ENCODE results near the gene CNRIP1. TPM values are rescaled to one million over a fixed set of nuclear protein-coding genes. Genes with fewer than 3 reads are reported as not detected.

CNRIP1 gene
- total and polyA plus RNA-seq, 5 donors, result 16.8 to 24.1 (median 17.9) TPM

DNA sequence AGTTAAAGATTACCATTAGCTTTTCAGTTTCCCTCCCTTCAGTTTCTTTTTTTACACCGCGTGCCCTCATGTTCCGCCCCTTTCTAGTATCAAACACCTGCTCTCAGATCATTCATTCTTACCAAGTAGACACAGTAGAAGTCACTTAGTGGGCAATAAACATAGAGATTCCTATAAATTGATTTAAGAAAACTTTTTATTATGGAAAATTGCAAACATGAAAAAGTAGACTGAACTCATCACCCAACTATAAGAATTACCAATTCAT lies 21.2 kb upstream of the CNRIP1 start:
- Histone ChIP-seq H3K27ac (ENCODE audit: low read length) (no peak overlapping the region), H3K9me3 (ENCODE audit: control insufficient read depth, low read length) (no peaks in the 10 kb centered on the region), H3K4me1 (ENCODE audit: control insufficient read depth, insufficient read depth, low read length) (no peaks in the 10 kb centered on the region), H3K27me3 (ENCODE audit: control insufficient read depth, insufficient read depth) (no peaks in the 10 kb centered on the region), H3K4me3 (ENCODE audit: low read length) (no peak overlapping the region)
- 89% methylated on average over 3 of the region's 3 CpGs for WGBS
- intact Hi-C loops (cut with DNase I), result no loop called here
- DNase-seq (no peak), ATAC-seq (no peak)

DNA sequence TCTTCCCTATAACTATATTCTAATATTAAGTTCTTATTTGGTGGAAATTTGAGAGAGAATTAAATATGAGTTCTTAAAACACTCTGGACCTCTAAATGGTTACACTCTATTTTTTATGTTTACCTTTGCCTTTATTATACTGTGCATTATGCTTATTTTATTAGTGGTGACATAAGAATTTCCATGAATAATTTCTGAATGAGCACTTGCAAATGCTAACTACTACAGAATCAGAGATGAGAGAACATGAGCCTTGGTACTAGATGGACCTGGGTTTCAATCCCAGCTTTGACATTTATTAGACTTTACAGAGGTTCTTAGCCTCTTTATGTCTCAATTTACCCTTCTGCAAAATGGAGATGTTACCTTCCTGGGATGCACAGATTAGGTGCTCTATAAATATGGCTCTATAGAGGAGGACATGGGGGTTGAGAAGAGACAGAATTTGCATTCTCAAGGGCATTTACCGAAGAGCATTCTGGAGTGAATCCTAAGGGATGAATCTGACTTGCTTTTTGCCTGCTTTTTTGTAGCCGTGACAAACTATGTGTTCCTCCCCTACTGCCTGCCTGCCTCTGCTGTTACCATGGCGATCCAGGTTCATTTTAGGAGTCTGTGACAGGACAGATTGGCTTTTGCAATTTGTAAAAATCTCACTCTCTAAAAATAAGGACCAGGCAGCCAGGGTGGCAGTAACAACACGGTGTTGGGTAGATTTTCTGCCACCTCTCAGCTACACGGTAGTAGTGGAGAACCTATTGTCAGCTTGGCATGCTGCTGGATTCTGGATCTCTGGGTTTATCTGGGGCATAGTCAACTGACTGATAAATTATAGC lies 20.7 kb upstream of the CNRIP1 start:
- Histone ChIP-seq H3K9me3 (ENCODE audit: control insufficient read depth, low read length) (no peaks in the 10 kb centered on the region), H3K4me3 (ENCODE audit: low read length) (no peak overlapping the region), H3K27ac (ENCODE audit: low read length) (no peak overlapping the region), H3K27me3 (ENCODE audit: control insufficient read depth, insufficient read depth) (no peaks in the 10 kb centered on the region), H3K4me1 (ENCODE audit: control insufficient read depth, insufficient read depth, low read length) (no peaks in the 10 kb centered on the region)
- intact Hi-C loops (cut with DNase I), result no loop called here
- ATAC-seq, result no peak
- no peak for DNase-seq
- WGBS, result 52% methylated on average over 5 of the region's 5 CpGs

DNA sequence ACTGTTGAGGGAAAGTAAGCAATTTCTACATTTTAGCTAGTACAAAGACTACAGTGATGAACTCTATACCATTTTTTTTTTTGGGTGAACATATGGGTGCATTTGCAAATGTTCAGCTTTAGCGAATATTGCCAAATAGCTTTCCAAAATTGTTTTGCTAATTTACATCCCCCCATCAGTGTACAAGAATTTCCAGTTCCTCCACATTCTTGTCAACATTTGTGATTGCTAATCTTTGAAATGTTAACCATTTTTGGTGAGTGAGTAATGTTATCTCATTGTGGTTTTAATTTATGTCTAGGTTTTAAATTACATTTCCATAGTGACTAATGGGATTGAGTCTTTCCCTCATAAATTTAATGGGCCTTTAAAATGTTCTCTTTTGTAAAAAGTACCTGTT lies 16.4 kb upstream of the CNRIP1 start:
- ATAC-seq, result no peak
- no peaks in the 10 kb centered on the region for H3K4me1 ChIP-seq (ENCODE audit: control insufficient read depth, insufficient read depth, low read length)
- no peaks in the 10 kb centered on the region for H3K9me3 ChIP-seq (ENCODE audit: control insufficient read depth, low read length)
- no peak overlapping the region for H3K27ac ChIP-seq (ENCODE audit: low read length)
- H3K27me3 ChIP-seq (ENCODE audit: control insufficient read depth, insufficient read depth), result no peaks in the 10 kb centered on the region
- DNase-seq, result no peak
- H3K4me3 ChIP-seq (ENCODE audit: low read length), result no peak overlapping the region
- intact Hi-C loops (cut with DNase I), result no loop called here
- 79% methylated on average over 1 of the region's 1 CpG for WGBS

DNA sequence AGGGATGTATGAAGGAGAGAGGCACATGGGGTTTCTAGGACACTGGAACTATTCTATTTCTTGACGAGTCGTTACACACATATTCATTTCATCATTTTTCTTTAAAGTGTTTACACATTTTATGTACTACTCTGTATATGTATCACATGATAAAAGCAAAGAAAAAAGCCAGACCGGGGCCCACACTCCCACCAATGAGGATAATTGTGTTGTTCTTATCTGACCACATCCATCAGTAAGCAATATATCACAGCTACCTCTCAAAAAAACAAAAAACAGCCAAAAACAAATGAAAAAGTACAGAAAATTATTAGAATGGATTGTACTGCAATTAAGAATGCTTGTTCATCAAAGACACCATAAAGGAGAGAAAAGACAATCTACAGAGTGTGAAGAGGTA lies 14.2 kb upstream of the CNRIP1 start:
- ATAC-seq, result no peak
- Histone ChIP-seq H3K9me3 (ENCODE audit: control insufficient read depth, low read length) (no peaks in the 10 kb centered on the region), H3K27me3 (ENCODE audit: control insufficient read depth, insufficient read depth) (no peaks in the 10 kb centered on the region), H3K27ac (ENCODE audit: low read length) (no peak overlapping the region), H3K4me1 (ENCODE audit: control insufficient read depth, insufficient read depth, low read length) (peaks cover 3% of the 10 kb centered on the region), H3K4me3 (ENCODE audit: low read length) (no peak overlapping the region)
- WGBS, result 76% methylated on average over 3 of the region's 3 CpGs
- no peak for DNase-seq
- intact Hi-C loops (cut with DNase I), result no loop called here

DNA sequence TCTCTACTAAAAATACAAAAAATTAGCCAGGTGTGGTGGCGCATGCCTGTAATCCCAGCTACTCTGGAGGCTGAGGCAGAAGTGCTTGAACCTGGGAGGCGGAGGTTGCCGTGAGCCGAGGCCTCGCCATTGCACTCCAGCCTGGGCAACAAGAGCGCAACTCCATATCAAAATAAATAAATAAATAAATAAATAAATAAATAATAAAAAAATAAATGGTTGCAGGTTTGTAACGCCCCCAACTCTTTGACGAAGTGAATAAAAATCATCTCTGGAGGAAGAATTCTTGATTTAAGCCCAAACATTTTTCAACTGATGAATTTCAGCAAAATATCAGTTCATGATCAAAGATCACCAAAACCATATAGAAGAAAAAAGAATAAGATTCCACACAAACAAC lies 13.3 kb upstream of the CNRIP1 start:
- H3K27me3 ChIP-seq (ENCODE audit: control insufficient read depth, insufficient read depth), result no peaks in the 10 kb centered on the region
- H3K27ac ChIP-seq (ENCODE audit: low read length), result no peak overlapping the region
- ATAC-seq (no peak), DNase-seq (no peak)
- WGBS, result 92% methylated on average over 8 of the region's 8 CpGs
- H3K9me3 ChIP-seq (ENCODE audit: control insufficient read depth, low read length), result no peaks in the 10 kb centered on the region
- peaks cover 3% of the 10 kb centered on the region for H3K4me1 ChIP-seq (ENCODE audit: control insufficient read depth, insufficient read depth, low read length)
- intact Hi-C loops (cut with DNase I), result no loop called here
- H3K4me3 ChIP-seq (ENCODE audit: low read length), result no peak overlapping the region

DNA sequence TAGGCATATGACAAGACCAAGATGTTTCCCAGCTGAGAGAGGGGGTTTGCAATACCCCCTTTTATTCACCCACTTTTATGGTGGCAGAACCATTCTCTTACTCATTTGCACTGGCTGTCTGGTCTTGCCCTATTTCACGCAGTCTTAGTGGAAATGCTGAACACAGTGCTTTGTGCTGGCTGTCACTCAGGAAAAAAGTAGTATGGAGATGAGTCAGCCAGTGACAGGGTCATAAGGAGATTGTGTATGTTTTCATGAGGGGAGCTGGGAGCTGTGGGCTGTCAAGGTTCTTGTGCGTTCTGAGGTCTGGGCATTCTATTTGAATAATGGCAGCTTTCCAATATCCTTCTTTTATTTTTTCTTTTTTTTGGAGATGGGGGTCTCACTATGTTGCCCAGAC lies 10.9 kb upstream of the CNRIP1 start:
- Histone ChIP-seq H3K4me1 (ENCODE audit: control insufficient read depth, insufficient read depth, low read length) (peaks cover 3% of the 10 kb centered on the region), H3K27ac (ENCODE audit: low read length) (no peak overlapping the region), H3K9me3 (ENCODE audit: control insufficient read depth, low read length) (no peaks in the 10 kb centered on the region), H3K27me3 (ENCODE audit: control insufficient read depth, insufficient read depth) (no peaks in the 10 kb centered on the region), H3K4me3 (ENCODE audit: low read length) (no peak overlapping the region)
- intact Hi-C loops (cut with DNase I), result no loop called here
- WGBS, result 58% methylated on average over 2 of the region's 2 CpGs
- ATAC-seq (no peak), DNase-seq (no peak)

DNA sequence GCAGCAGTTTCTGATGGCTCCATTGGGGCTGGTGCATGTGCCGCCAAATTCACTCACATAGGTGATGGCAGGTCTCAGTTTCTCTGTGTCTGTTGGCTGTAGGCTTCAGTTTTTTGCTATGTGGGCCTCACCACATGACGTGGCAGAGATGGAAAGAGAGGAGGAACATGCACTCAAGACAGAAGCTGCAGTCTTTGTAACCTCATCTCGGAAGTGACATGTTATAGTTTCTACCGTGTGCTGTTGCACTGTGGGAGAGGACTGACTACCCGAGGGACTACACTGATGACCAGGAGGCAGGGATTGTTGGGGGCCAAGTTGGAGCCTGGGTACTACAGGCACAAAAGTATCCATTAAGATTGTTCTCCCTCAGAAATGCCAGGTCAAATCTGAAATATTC lies 9.2 kb upstream of the CNRIP1 start:
- intact Hi-C loops (cut with DNase I), result no loop called here

DNA sequence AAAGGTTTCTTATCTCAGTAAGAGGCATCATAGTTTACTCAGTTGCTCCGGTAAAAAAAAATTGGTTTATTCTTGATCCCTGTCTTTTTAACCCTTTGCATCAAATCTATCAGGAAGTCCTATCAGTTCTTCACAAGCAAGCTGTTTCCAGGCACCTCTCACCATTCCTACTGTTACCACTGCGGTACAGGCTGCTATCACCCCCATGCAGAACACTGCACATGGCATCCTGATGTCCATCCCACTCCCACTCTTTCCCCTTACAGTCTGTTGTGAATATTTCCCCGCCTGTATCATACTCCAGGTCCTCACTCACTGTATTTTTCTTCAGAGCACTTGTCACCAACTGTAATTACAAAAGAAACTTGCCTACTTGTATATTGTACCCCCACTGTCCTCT lies 5.3 kb upstream of the CNRIP1 start:
- Histone ChIP-seq H3K4me3 (ENCODE audit: low read length) (no peak overlapping the region), H3K27ac (ENCODE audit: low read length) (no peak overlapping the region), H3K27me3 (ENCODE audit: control insufficient read depth, insufficient read depth) (no peaks in the 10 kb centered on the region), H3K4me1 (ENCODE audit: control insufficient read depth, insufficient read depth, low read length) (peaks cover 3% of the 10 kb centered on the region), H3K9me3 (ENCODE audit: control insufficient read depth, low read length) (no peaks in the 10 kb centered on the region)
- DNase-seq (no peak), ATAC-seq (no peak)
- 78% methylated on average over 3 of the region's 3 CpGs for WGBS
- intact Hi-C loops (cut with DNase I), result no loop called here

More for the DNA sequence above, 9.2 kb upstream of the CNRIP1 start:
- Histone ChIP-seq H3K27me3 (ENCODE audit: control insufficient read depth, insufficient read depth) (no peaks in the 10 kb centered on the region), H3K4me3 (ENCODE audit: low read length) (no peak overlapping the region), H3K27ac (ENCODE audit: low read length) (no peak overlapping the region), H3K9me3 (ENCODE audit: control insufficient read depth, low read length) (no peaks in the 10 kb centered on the region), H3K4me1 (ENCODE audit: control insufficient read depth, insufficient read depth, low read length) (peaks cover 3% of the 10 kb centered on the region)
- WGBS, result 78% methylated on average over 5 of the region's 5 CpGs
- DNase-seq (no peak), ATAC-seq (no peak)

DNA sequence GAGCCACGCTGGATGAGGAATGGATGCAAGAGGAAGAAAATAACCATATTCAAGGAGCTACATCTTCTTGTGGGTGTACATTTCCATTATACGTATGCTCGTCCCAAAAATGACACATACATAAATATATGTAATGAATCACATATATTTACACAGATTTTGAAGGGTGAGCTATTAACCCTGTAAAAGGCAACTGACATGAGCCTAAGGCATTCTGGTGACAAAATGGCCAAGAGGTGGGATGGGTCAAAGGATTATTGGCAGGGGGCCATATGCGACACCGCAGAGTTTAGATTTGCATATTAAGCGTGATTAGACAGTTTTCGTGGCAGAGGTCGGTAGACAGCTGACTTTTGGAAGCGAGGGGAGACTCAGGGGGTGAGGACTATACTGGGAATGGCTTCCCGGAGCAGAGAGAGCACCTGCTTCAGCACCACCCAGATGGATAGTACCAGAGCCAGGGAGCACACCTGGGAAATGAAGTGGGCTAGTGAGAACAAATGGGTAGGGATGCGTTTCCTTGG lies 431 bp upstream of the CNRIP1 start:
- ATAC-seq (peak in 1 of 2 donors; percentile 10), DNase-seq (peak; percentile 21 to 55 (median 50))
- peak overlapping the region; percentile 93 for H3K27ac ChIP-seq (ENCODE audit: low read length)
- H3K4me1 ChIP-seq (ENCODE audit: control insufficient read depth, insufficient read depth, low read length), result peaks cover 3% of the 10 kb centered on the region
- no peaks in the 10 kb centered on the region for H3K27me3 ChIP-seq (ENCODE audit: control insufficient read depth, insufficient read depth)
- WGBS, result 7% methylated on average over 11 of the region's 11 CpGs
- no peaks in the 10 kb centered on the region for H3K9me3 ChIP-seq (ENCODE audit: control insufficient read depth, low read length)
- H3K4me3 ChIP-seq (ENCODE audit: low read length), result peak overlapping the region; percentile 75
- intact Hi-C loops (cut with DNase I), result no loop called here

DNA sequence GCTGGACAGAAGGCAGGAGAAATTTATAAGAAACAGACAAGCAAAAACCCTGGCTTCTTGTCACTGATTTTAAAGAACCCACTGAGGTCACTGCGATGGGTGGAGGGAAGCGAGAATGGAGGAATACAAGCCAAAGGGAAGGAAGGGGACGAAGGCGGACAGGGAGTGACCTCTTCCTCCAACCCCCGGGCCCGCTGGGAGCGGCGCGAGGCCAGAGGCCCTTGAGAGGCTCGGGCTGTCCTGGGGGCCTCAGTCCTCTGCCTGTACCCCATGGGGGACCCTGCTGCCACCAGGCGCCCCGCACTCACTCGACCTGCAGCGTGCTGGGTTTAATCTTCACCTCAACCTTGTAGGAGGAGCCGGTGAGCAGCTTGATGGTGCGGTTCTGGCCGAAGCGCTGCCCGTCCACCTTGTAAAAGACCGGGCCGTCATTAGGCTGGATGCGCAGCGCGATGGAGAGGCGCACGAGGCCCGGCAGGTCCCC lies 793 bp downstream of the CNRIP1 start:
- WGBS, result under 1% methylated on average over 27 of the region's 27 CpGs
- Histone ChIP-seq H3K4me3 (ENCODE audit: low read length) (peak overlapping the region; percentile 75), H3K4me1 (ENCODE audit: control insufficient read depth, insufficient read depth, low read length) (peaks cover 3% of the 10 kb centered on the region), H3K27me3 (ENCODE audit: control insufficient read depth, insufficient read depth) (no peaks in the 10 kb centered on the region), H3K9me3 (ENCODE audit: control insufficient read depth, low read length) (no peaks in the 10 kb centered on the region), H3K27ac (ENCODE audit: low read length) (peak overlapping the region; percentile 93)
- intact Hi-C loops (cut with DNase I), result no loop called here
- DNase-seq (peak; percentile 49 to 83 (median 75)), ATAC-seq (peak; percentile 66 to 72)

DNA sequence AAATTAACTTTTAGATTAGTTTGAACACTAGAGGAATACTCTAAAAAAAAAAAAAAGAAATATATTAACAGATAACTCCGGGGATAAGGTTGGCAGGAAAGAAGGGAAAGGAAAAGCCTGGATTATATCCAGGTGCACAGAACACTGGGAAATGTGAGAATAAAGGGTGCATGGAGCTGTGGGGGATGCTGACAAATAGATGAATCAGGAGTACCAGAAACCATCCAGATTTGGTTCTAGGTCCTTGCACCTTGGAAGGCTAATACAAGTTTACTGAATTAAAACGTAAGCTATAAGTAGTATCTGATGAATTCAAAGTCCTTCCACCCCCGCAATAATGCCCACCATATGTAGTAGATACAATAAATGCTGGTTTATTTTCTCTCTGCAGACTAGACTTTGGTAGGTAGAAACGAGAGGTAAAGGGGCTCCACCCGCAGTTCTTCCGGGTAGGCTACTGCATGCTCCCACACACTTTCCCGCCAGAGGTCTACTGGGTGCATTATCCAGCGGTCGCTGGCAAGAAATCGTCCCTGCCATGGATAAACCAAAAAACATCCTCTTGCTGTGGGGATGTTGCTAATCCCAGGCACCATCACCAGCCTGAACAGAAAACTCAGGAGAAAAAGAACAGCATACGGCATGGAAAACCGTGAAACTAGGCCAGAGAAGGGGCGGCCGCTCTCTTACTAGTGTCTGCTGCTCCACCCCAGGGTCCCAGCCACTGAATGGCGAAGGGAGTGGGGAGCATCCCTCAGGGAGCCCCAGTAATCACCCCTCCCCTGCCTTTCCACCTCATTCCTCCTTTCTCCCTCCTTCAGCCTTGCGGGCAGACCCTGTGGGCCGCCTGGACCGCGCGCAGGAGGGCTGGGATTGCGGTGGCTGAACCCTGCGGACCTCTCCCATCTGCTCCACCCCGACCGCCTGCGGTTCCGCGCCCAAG lies 1.5 kb downstream of the CNRIP1 start:
- DNase-seq (peak; percentile 20 to 65 (median 59)), ATAC-seq (peak; percentile 23 to 50)
- 30% methylated on average over 27 of the region's 27 CpGs for WGBS
- Histone ChIP-seq H3K27me3 (ENCODE audit: control insufficient read depth, insufficient read depth) (no peaks in the 10 kb centered on the region), H3K27ac (ENCODE audit: low read length) (peak overlapping the region; percentile 93), H3K4me3 (ENCODE audit: low read length) (peak overlapping the region; percentile 75), H3K9me3 (ENCODE audit: control insufficient read depth, low read length) (no peaks in the 10 kb centered on the region), H3K4me1 (ENCODE audit: control insufficient read depth, insufficient read depth, low read length) (peaks cover 3% of the 10 kb centered on the region)
- intact Hi-C loops (cut with DNase I), result no loop called here

Data from right cardiac atrium (tissue), 5 donors.